Neural cell (in vitro differentiated cells): ENCODE measurements around the gene DSCAM. TPM values are rescaled to one million over a fixed set of nuclear protein-coding genes. Genes with fewer than 3 reads are reported as not detected.

Experiments
- H2AFZ ChIP-seq: fragments of 200-600, 300-800 bp; sonication (generic), shearing (Covaris generic); 2 replicates; pipeline ENCODE4 v1.6.0; 2014; ENCODE audit warnings: low read depth, mild to moderate bottlenecking, antibody characterized with exemption, low read length, moderate library complexity
- H3F3A ChIP-seq: fragments of 200-600 bp; shearing (Covaris generic); 2 replicates; pipeline ENCODE4 v1.6.1; 2016; ENCODE audit warnings: mild to moderate bottlenecking, moderate library complexity, mixed read lengths, antibody characterized with exemption, low read length; ENCODE audit not compliant: insufficient read depth, poor library complexity, severe bottlenecking
- H3K27ac ChIP-seq: fragments of 200-600, 300-800 bp; sonication (generic), shearing (Covaris generic); 2 replicates; pipeline ENCODE4 v1.5.1; 2014; ENCODE audit warnings: mild to moderate bottlenecking, low read length, moderate library complexity
- H3K27me3 ChIP-seq: fragments of 300-800, 200-600 bp; sonication (generic), shearing (Covaris generic); 2 replicates; pipeline ENCODE4 v1.6.0; 2014; ENCODE audit warnings: mild to moderate bottlenecking, low read depth, low read length, moderate library complexity; ENCODE audit not compliant: insufficient read depth
- H3K36me3 ChIP-seq: fragments of 300-800, 200-600 bp; sonication (generic), shearing (Covaris generic); 2 replicates; pipeline ENCODE4 v1.5.1; 2014; ENCODE audit warnings: mild to moderate bottlenecking, antibody characterized with exemption, low read length, moderate library complexity; ENCODE audit not compliant: insufficient read depth
- H3K4me2 ChIP-seq: fragments of 300-800, 200-600 bp; sonication (generic), shearing (Covaris generic); 2 replicates; pipeline ENCODE4 v1.6.0; 2014; ENCODE audit warnings: mild to moderate bottlenecking, low read length
- H3K4me3 ChIP-seq: fragments of 300-800, 200-600 bp; sonication (generic), shearing (Covaris generic); 2 replicates; pipeline ENCODE4 v1.5.1; 2014; ENCODE audit warnings: mild to moderate bottlenecking, low read length, moderate library complexity
- H3K79me2 ChIP-seq: fragments of 200-600 bp; shearing (Covaris generic); replicated peaks from 2 replicates; pipeline ENCODE4 v1.6.0; 2014; ENCODE audit warnings: mild to moderate bottlenecking, low read length, moderate library complexity; ENCODE audit not compliant: insufficient read depth
- H3K9ac ChIP-seq: fragments of 300-800, 200-600 bp; sonication (generic), shearing (Covaris generic); 2 replicates; pipeline ENCODE4 v1.6.1; 2016; ENCODE audit warnings: mild to moderate bottlenecking, low read length, mixed read lengths
- H3K9me2 ChIP-seq: fragments of 200-600 bp; shearing (Covaris generic); 2 replicates; pipeline ENCODE4 v1.6.1; 2016; ENCODE audit warnings: mild to moderate bottlenecking, low read length, mixed read lengths; ENCODE audit not compliant: insufficient read depth
- H3K9me3 ChIP-seq: fragments of 200-600, 300-800 bp; sonication (generic), shearing (Covaris generic); 2 replicates; pipeline ENCODE4 v1.6.1; 2016; ENCODE audit warnings: mild to moderate bottlenecking, mixed run types, low read length, moderate library complexity, mixed read lengths
- H4K20me1 ChIP-seq: fragments of 200-600 bp; shearing (Covaris generic); 2 replicates; pipeline ENCODE4 v1.6.1; 2016; ENCODE audit warnings: mild to moderate bottlenecking, mixed run types; ENCODE audit not compliant: insufficient read depth
- CTCF ChIP-seq: fragments of 450-650 bp; IDR thresholded peaks from 2 replicates; pipeline ENCODE4 v1.5.1; 2014; ENCODE audit warnings: antibody characterized with exemption, mild to moderate bottlenecking, moderate library complexity; ENCODE audit not compliant: poor library complexity, severe bottlenecking
- EP300 ChIP-seq: fragments of 450-650 bp; conservative IDR thresholded peaks from 2 replicates; pipeline ENCODE4 v1.6.1; 2014; ENCODE audit warnings: antibody characterized with exemption, mild to moderate bottlenecking, moderate library complexity; ENCODE audit not compliant: poor library complexity, severe bottlenecking
- EZH2 ChIP-seq: fragments of 200-600, 300-800 bp; shearing (Covaris generic), sonication (generic); IDR thresholded peaks from 2 replicates; pipeline ENCODE4 v1.6.1; 2014; ENCODE audit warnings: antibody characterized with exemption, low read length, borderline replicate concordance, mild to moderate bottlenecking; ENCODE audit not compliant: insufficient read depth, poor library complexity, severe bottlenecking
- MXI1 ChIP-seq: fragments of 450-650 bp; conservative IDR thresholded peaks from 2 replicates; pipeline ENCODE4 v1.6.1; 2014; ENCODE audit warnings: antibody characterized with exemption, mild to moderate bottlenecking; ENCODE audit not compliant: poor library complexity, severe bottlenecking
- POLR2AphosphoS5 ChIP-seq: IDR thresholded peaks from 2 replicates; pipeline ENCODE4 v1.6.1; 2012
- RAD21 ChIP-seq: fragments of 450-650 bp; conservative IDR thresholded peaks from 2 replicates; pipeline ENCODE4 v1.6.1; 2014; ENCODE audit warnings: antibody characterized with exemption, mild to moderate bottlenecking, moderate library complexity
- REST ChIP-seq: IDR thresholded peaks from 2 replicates; pipeline ENCODE4 v1.6.1; 2012; ENCODE audit warnings: borderline replicate concordance
- SMC3 ChIP-seq: fragments of 450-650 bp; conservative IDR thresholded peaks from 2 replicates; pipeline ENCODE4 v1.6.1; 2014; ENCODE audit warnings: antibody characterized with exemption, mild to moderate bottlenecking, moderate library complexity; ENCODE audit not compliant: poor library complexity
- TAF1 ChIP-seq: IDR thresholded peaks from 2 replicates; pipeline ENCODE4 v1.6.1; 2012; ENCODE audit warnings: low read depth
- polyA plus RNA-seq: library from polyadenylated mRNA; depleted of rRNA; stranded (reverse); fragments of >200 nt; gene quantifications from 2 replicates; pipeline ENCODE4 v1.2.3, GENCODE V29; 2014

DSCAM gene
- polyA plus RNA-seq, 1 donor from 2014 or later, result 5.3 TPM

- Histone ChIP-seq H2AFZ (no peak overlapping the region), H3F3A (no peaks in the 10 kb centered on the region), H3K9me3 (peaks cover 3% of the 10 kb centered on the region), H3K27me3 (no peaks in the 10 kb centered on the region), H3K79me2 (no peaks in the 10 kb centered on the region), H3K27ac (no peak overlapping the region), H3K4me2 (no peak overlapping the region), H3K36me3 (no peaks in the 10 kb centered on the region), H3K9me2 (no peaks in the 10 kb centered on the region), H4K20me1 (no peaks in the 10 kb centered on the region), H3K4me3 (no peak overlapping the region), H3K9ac (no peak overlapping the region)
- TF ChIP-seq MXI1 (no peak), POLR2AphosphoS5 (no peak), TAF1 (no peak), RAD21 (no peak), EZH2 (no peak), SMC3 (no peak), CTCF (no peak), REST (no peak), EP300 (no peak)
Measured at GRCh38 chr21:40586575-40586974, 260.4 kb downstream of the DSCAM start.

- Histone ChIP-seq H3K9me3 (no peaks in the 10 kb centered on the region), H3K4me2 (no peak overlapping the region), H2AFZ (no peak overlapping the region), H3K9ac (no peak overlapping the region), H3K27me3 (no peaks in the 10 kb centered on the region), H3K79me2 (no peaks in the 10 kb centered on the region), H3K9me2 (no peaks in the 10 kb centered on the region), H3K4me3 (no peak overlapping the region), H3F3A (no peaks in the 10 kb centered on the region), H3K36me3 (no peaks in the 10 kb centered on the region), H3K27ac (no peak overlapping the region), H4K20me1 (no peaks in the 10 kb centered on the region)
- no peak for TF ChIP-seq EP300
- no peak for TF ChIP-seq CTCF
- TF ChIP-seq REST, result no peak
- no peak for TF ChIP-seq EZH2
- TF ChIP-seq RAD21, result no peak
- no peak for TF ChIP-seq SMC3
- TF ChIP-seq TAF1, result no peak
- no peak for TF ChIP-seq MXI1
Measured at GRCh38 chr21:40577285-40578043, 269.5 kb downstream of the DSCAM start.
